A549 treated with DMSO at 1 μM for 4 hours (cell line): Measurements from ENCODE around the gene VWC2. TPM values are rescaled to one million over a fixed set of nuclear protein-coding genes. Genes with fewer than 3 reads are reported as not detected.

Experiments
- total RNA-seq: library from RNA; stranded (reverse); fragments of 200-300 nt; extraction: Qiagen RNA extraction; gene quantifications from 5 replicates; pipeline ENCODE4 v1.2.3, GENCODE V29; 2022; ENCODE audit warnings: low read depth

Gene VWC2
- not detected in 5 replicates for total RNA-seq

GRCh38 chr7:49773218-49773935 is at the start of gene VWC2:
VWC2 (plus strand) TSS chr7:49773638; CDS start chr7:49775436, 1,798 bp downstream.

